Endothelial cell of umbilical vein (primary cell): ENCODE measurements around the gene GPR82. TPM values are rescaled to one million over a fixed set of nuclear protein-coding genes. Genes with fewer than 3 reads are reported as not detected.

ENCODE experiments used
- BruUV-seq: library from RNA; stranded (reverse); fragments of 400-500 nt; replicated peaks from 2 replicates; lab custom pipeline; 2021; lab: Mats Ljungman, UMichigan
- CTCF ChIA-PET: fragments of 300-600, 350-600 bp; sonication (Branson Sonifier 250); formaldehyde crosslinking; loops from one replicate; lab custom pipeline; 2021; ENCODE audit warnings: antibody characterized with exemption, inconsistent platforms; lab: Charles Lee
- POLR2A ChIA-PET: fragments of 300-600, 350-600 bp; sonication (Branson Sonifier 250); formaldehyde crosslinking; loops from one replicate; lab custom pipeline; 2021; ENCODE audit warnings: antibody characterized with exemption, inconsistent platforms; lab: Charles Lee
- DNase-seq: peaks from one replicate; pipeline ENCODE4 v3.0.0-alpha.2; 2011; ENCODE audit warnings: low read depth, low spot score
- FAIRE-seq: peaks from 2 replicates; lab custom pipeline; 2011; peaks lifted over from hg19 to GRCh38; lab: Jason Lieb, UNC
- H2AFZ ChIP-seq: 2 replicates; pipeline ENCODE4 v1.6.0; 2012; ENCODE audit warnings: low read depth, low read length, control low read depth, inconsistent platforms
- H3K27ac ChIP-seq: 2 replicates; pipeline ENCODE4 v1.5.1; 2011; ENCODE audit warnings: low read depth, mild to moderate bottlenecking, control low read depth, low read length, moderate library complexity; ENCODE audit not compliant: insufficient read depth
- H3K27me3 ChIP-seq, 2 experiments: 2 replicates each; pipeline versions ENCODE4 v1.6.0 to v1.6.1; 2011; ENCODE audit warnings: low read length in 2 of 2, mixed read lengths in 1 of 2; ENCODE audit not compliant: control insufficient read depth in 2 of 2, insufficient read depth in 2 of 2
- H3K36me3 ChIP-seq, 2 experiments: 2 replicates in 1 of 2; 3 replicates in 1 of 2; pipeline ENCODE4 v1.5.1; 2011; ENCODE audit warnings: low read length in 2 of 2, mild to moderate bottlenecking in 1 of 2, moderate library complexity in 1 of 2; ENCODE audit not compliant: control insufficient read depth in 2 of 2, insufficient read depth in 2 of 2; ENCODE audit errors: extremely low read depth in 1 of 2
- H3K4me1 ChIP-seq: 3 replicates; pipeline ENCODE4 v1.5.1; 2011; ENCODE audit warnings: mild to moderate bottlenecking, low read length; ENCODE audit not compliant: control insufficient read depth, insufficient read depth; ENCODE audit errors: extremely low read depth
- H3K4me2 ChIP-seq: 2 replicates; pipeline ENCODE4 v1.6.1; 2011; ENCODE audit warnings: low read length, control low read depth, mixed read lengths; ENCODE audit not compliant: insufficient read depth
- H3K4me3 ChIP-seq, 3 experiments: fragments of 200-600 bp in 1 of 3; sonication (generic), shearing (Covaris generic) in 1 of 3; replicated peaks in 1 of 3; 2 replicates each; pipeline ENCODE4 v1.5.1; 2011 to 2016; ENCODE audit warnings: control low read depth in 3 of 3, low read length in 3 of 3, mild to moderate bottlenecking in 2 of 3, inconsistent platforms in 1 of 3, low read depth in 1 of 3, moderate library complexity in 1 of 3; ENCODE audit not compliant: insufficient read depth in 1 of 3
- H3K79me2 ChIP-seq: 2 replicates; pipeline ENCODE4 v1.6.0; 2012; ENCODE audit warnings: low read length, inconsistent platforms; ENCODE audit not compliant: control insufficient read depth, insufficient read depth
- H3K9ac ChIP-seq: replicated peaks from 2 replicates; pipeline ENCODE3; 2011; ENCODE audit warnings: low read length, control low read depth; ENCODE audit not compliant: insufficient read depth; ENCODE audit errors: extremely low read depth
- H3K9me1 ChIP-seq: replicated peaks from 3 replicates; pipeline ENCODE4 v1.6.0; 2011; ENCODE audit warnings: mild to moderate bottlenecking, low read length; ENCODE audit not compliant: control insufficient read depth, insufficient read depth; ENCODE audit errors: extremely low read depth
- H3K9me3 ChIP-seq: replicated peaks from 2 replicates; pipeline ENCODE4 v1.5.1; 2012; ENCODE audit warnings: low read length, inconsistent platforms; ENCODE audit not compliant: control insufficient read depth, insufficient read depth
- H4K20me1 ChIP-seq: replicated peaks from 2 replicates; pipeline ENCODE3; 2011; ENCODE audit warnings: mild to moderate bottlenecking, low read length; ENCODE audit not compliant: control insufficient read depth, insufficient read depth; ENCODE audit errors: extremely low read depth
- CTCF ChIP-seq, 2 donors: IDR thresholded peaks; 1 replicate in 1 of 2; 2 replicates in 1 of 2; pipeline ENCODE4 v1.5.1; 2011; ENCODE audit warnings: low read length in 2 of 2, mild to moderate bottlenecking in 2 of 2, moderate library complexity in 2 of 2, control low read depth in 1 of 2, inconsistent platforms in 1 of 2, low read depth in 1 of 2; ENCODE audit not compliant: insufficient read depth in 1 of 2; ENCODE audit errors: extremely low read depth in 1 of 2
- EZH2 ChIP-seq: IDR thresholded peaks from 2 replicates; pipeline ENCODE4 v1.6.1; 2012; ENCODE audit warnings: borderline replicate concordance, low read depth, mild to moderate bottlenecking, moderate library complexity, low read length, inconsistent platforms; ENCODE audit not compliant: severe bottlenecking
- FOS ChIP-seq: IDR thresholded peaks from 2 replicates; pipeline ENCODE4 v1.6.1; 2011; ENCODE audit warnings: mild to moderate bottlenecking, low read length, moderate library complexity, borderline replicate concordance; ENCODE audit not compliant: insufficient read depth
- GATA2 ChIP-seq: IDR thresholded peaks from 2 replicates; pipeline ENCODE4 v1.7.0; 2011; ENCODE audit warnings: low read depth, mild to moderate bottlenecking, moderate library complexity, mixed read lengths, low read length; ENCODE audit not compliant: insufficient read length, insufficient read depth
- JUN ChIP-seq: IDR thresholded peaks from 2 replicates; pipeline ENCODE4 v1.6.1; 2011; ENCODE audit warnings: borderline replicate concordance, low read depth; ENCODE audit not compliant: insufficient read length, insufficient read depth
- MAX ChIP-seq: IDR thresholded peaks from 2 replicates; pipeline ENCODE4 v1.6.1; 2011; ENCODE audit not compliant: insufficient read depth, insufficient read length
- MYC ChIP-seq: IDR thresholded peaks from one replicate; pipeline ENCODE4 v1.6.1; 2011; ENCODE audit warnings: mild to moderate bottlenecking, low read depth, low read length
- POLR2A ChIP-seq: IDR thresholded peaks from 2 replicates; pipeline ENCODE4 v1.6.1; 2012; ENCODE audit warnings: low read depth, mild to moderate bottlenecking, control low read depth, low read length
- POLR2AphosphoS5 ChIP-seq: IDR thresholded peaks from 2 replicates; pipeline ENCODE4 v1.6.1; 2012; ENCODE audit warnings: low read depth, mild to moderate bottlenecking, control low read depth, low read length, moderate library complexity; ENCODE audit not compliant: insufficient read depth
- dilution Hi-C: fragments of 300-500 bp; cut with MboI; formaldehyde crosslinking; loops from one replicate; pipeline ENCODE4 v1.15.0; 2019; ENCODE audit warnings: low sequenced_read_pairs; ENCODE audit not compliant: extremely low pct_ligation_motif_present
- intact Hi-C: fragments of 100-400 bp; cut with micrococcal nuclease; formaldehyde crosslinking; loops from one replicate; pipeline ENCODE4 v1.10.0; 2022
- polyA plus RNA-seq, 4 experiments: library from polyadenylated mRNA; depleted of rRNA in 3 of 4; stranded (reverse) in 3 of 4; unstranded in 1 of 4; fragments of >200 nt; gene quantifications; 2 replicates each; pipeline versions ENCODE4 v1.2.1 to v1.2.3, GENCODE V29; 2011 to 2012; ENCODE audit warnings: missing spikeins in 1 of 4
- total RNA-seq: library from RNA; stranded (reverse); gene quantifications from 2 replicates; pipeline ENCODE4 v1.2.3, GENCODE V29; 2021

The GPR82 gene
- total and polyA plus RNA-seq, 2 donors (not counting 3 experiments of a cell fraction or from before 2014, with no cell fraction given): not detected

GRCh38 chrX:41692162-41692749, 31.7 kb upstream of the GPR82 start:
- POLR2A ChIA-PET: no interaction called here
- CTCF ChIA-PET: no interaction called here

More at GRCh38 chrX:41692162-41692749, 31.7 kb upstream of the GPR82 start:
- Histone ChIP-seq H3K79me2 (no peaks in the 10 kb centered on the region), H3K4me1 (no peaks in the 10 kb centered on the region), H3K4me3 (no peak overlapping the region), H4K20me1 (no peaks in the 10 kb centered on the region), H3K36me3 (no peaks in the 10 kb centered on the region), H3K4me2 (no peak overlapping the region), H2AFZ (no peak overlapping the region), H3K27ac (no peak overlapping the region), H3K9me3 (no peaks in the 10 kb centered on the region), H3K9me1 (no peaks in the 10 kb centered on the region), H3K27me3 (no peaks in the 10 kb centered on the region), H3K9ac (no peak overlapping the region)
- intact Hi-C loops: no loop called here
- BruUV-seq: no TSS peak
- FAIRE-seq (no peak), DNase-seq (no peak)
- dilution Hi-C loops: no loop called here
- TF ChIP-seq POLR2AphosphoS5: no peak
- no peak for TF ChIP-seq MYC
- no peak for TF ChIP-seq MAX
- TF ChIP-seq CTCF (IDR thresholded peaks at IDR 0.05; ENCODE audit: extremely low read depth in 1 of 2, insufficient read depth in 1 of 2, low read depth in 1 of 2, low read length in 2 of 2): no peak
- no peak for TF ChIP-seq POLR2A
- no peak for TF ChIP-seq JUN
- TF ChIP-seq FOS: no peak
- TF ChIP-seq EZH2: no peak
- TF ChIP-seq GATA2: no peak
